GM12864 (cell line): ENCODE results near the gene ADCYAP1.

Experiments
- DNase-seq: peaks from one replicate; pipeline ENCODE4 v3.0.0-alpha.2; 2011; ENCODE audit warnings: low read depth
- H3K4me3 ChIP-seq: 2 replicates; pipeline ENCODE4 v1.5.1; 2011; ENCODE audit warnings: mild to moderate bottlenecking, low read depth, low read length, control low read depth
- CTCF ChIP-seq: IDR thresholded peaks from 2 replicates; pipeline ENCODE4 v1.5.1; 2011; ENCODE audit warnings: low read depth, mild to moderate bottlenecking, moderate library complexity, low read length, control low read depth, inconsistent platforms; ENCODE audit errors: missing control alignments

ADCYAP1 gene

GRCh38 chr18:957829-958228, 53.2 kb downstream of the ADCYAP1 start:
- no peak for TF ChIP-seq CTCF
- no peak for DNase-seq
- no peak overlapping the region for H3K4me3 ChIP-seq

- no peak for TF ChIP-seq CTCF
- no peak overlapping the region for H3K4me3 ChIP-seq
- DNase-seq: no peak
Measured at GRCh38 chr18:959854-960253, 55.2 kb downstream of the ADCYAP1 start.
